Trophoblast cell (in vitro differentiated cells and primary cell): ENCODE data around the gene PMEPA1.

Experiments
- DNase-seq, 2 donors: peaks; one replicate each; pipeline ENCODE4 v3.0.0-alpha.2; 2016
- H2AFZ ChIP-seq: 2 replicates; pipeline ENCODE4 v1.6.1; 2013; ENCODE audit warnings: low read length, moderate library complexity, mild to moderate bottlenecking; ENCODE audit not compliant: insufficient read depth, poor library complexity
- H2AK5ac ChIP-seq: 2 replicates; pipeline ENCODE4 v1.6.1; 2013; ENCODE audit warnings: mild to moderate bottlenecking, low read length
- H2BK120ac ChIP-seq: 2 replicates; pipeline ENCODE4 v1.6.1; 2013; ENCODE audit warnings: low read length, mild to moderate bottlenecking, moderate library complexity; ENCODE audit not compliant: insufficient read depth, poor library complexity
- H2BK12ac ChIP-seq: 2 replicates; pipeline ENCODE4 v1.6.1; 2013; ENCODE audit warnings: mild to moderate bottlenecking, low read length, moderate library complexity
- H2BK5ac ChIP-seq: 2 replicates; pipeline ENCODE4 v1.6.1; 2013; ENCODE audit warnings: low read length, low read depth, moderate library complexity, mild to moderate bottlenecking; ENCODE audit not compliant: poor library complexity
- H3K14ac ChIP-seq: 2 replicates; pipeline ENCODE4 v1.6.1; 2013; ENCODE audit warnings: mild to moderate bottlenecking, low read length
- H3K18ac ChIP-seq: 2 replicates; pipeline ENCODE4 v1.6.1; 2013; ENCODE audit warnings: mild to moderate bottlenecking, low read length
- H3K23ac ChIP-seq: 2 replicates; pipeline ENCODE4 v1.6.1; 2013; ENCODE audit warnings: low read length
- H3K27ac ChIP-seq: 2 replicates; pipeline ENCODE4 v1.5.1; 2013; ENCODE audit warnings: low read depth, mild to moderate bottlenecking, inconsistent platforms, low read length, moderate library complexity
- H3K27me3 ChIP-seq: 2 replicates; pipeline ENCODE4 v1.6.1; 2013; ENCODE audit warnings: inconsistent platforms, mild to moderate bottlenecking, low read length, moderate library complexity; ENCODE audit not compliant: insufficient read depth
- H3K36me3 ChIP-seq, 2 experiments: 1 replicate in 1 of 2; 2 replicates in 1 of 2; pipeline ENCODE4 v1.6.1; 2013; ENCODE audit warnings: low read length in 2 of 2, mild to moderate bottlenecking in 2 of 2, moderate library complexity in 1 of 2; ENCODE audit not compliant: insufficient read depth in 2 of 2, control insufficient read depth in 1 of 2
- H3K4ac ChIP-seq: 2 replicates; pipeline ENCODE4 v1.6.1; 2013; ENCODE audit warnings: low read depth, mild to moderate bottlenecking, low read length, moderate library complexity
- H3K4me1 ChIP-seq, 2 experiments: 1 replicate in 1 of 2; 2 replicates in 1 of 2; pipeline ENCODE4 v1.6.1; 2013; ENCODE audit warnings: low read length in 2 of 2, mild to moderate bottlenecking in 2 of 2, moderate library complexity in 1 of 2; ENCODE audit not compliant: insufficient read depth in 2 of 2, control insufficient read depth in 1 of 2
- H3K4me2 ChIP-seq: 2 replicates; pipeline ENCODE4 v1.6.1; 2013; ENCODE audit warnings: inconsistent platforms, mild to moderate bottlenecking, low read length, moderate library complexity
- H3K4me3 ChIP-seq: 2 replicates; pipeline ENCODE4 v1.5.1; 2013; ENCODE audit warnings: mild to moderate bottlenecking, low read depth, low read length, inconsistent platforms
- H3K79me1 ChIP-seq: one replicate; pipeline ENCODE4 v1.6.1; 2013; ENCODE audit warnings: low read length
- H3K79me2 ChIP-seq: 2 replicates; pipeline ENCODE4 v1.6.1; 2013; ENCODE audit warnings: low read length, mild to moderate bottlenecking; ENCODE audit not compliant: control insufficient read depth, insufficient read depth, poor library complexity
- H3K9ac ChIP-seq: 2 replicates; pipeline ENCODE4 v1.6.1; 2013; ENCODE audit warnings: mild to moderate bottlenecking, low read length
- H3K9me3 ChIP-seq: 2 replicates; pipeline ENCODE4 v1.6.1; 2013; ENCODE audit warnings: low read depth, mild to moderate bottlenecking, control low read depth, inconsistent platforms, low read length; ENCODE audit not compliant: insufficient read depth
- H4K12ac ChIP-seq: 2 replicates; pipeline ENCODE4 v1.6.1; 2013; ENCODE audit warnings: low read depth, mild to moderate bottlenecking, low read length, moderate library complexity
- H4K8ac ChIP-seq: 2 replicates; pipeline ENCODE4 v1.6.1; 2013; ENCODE audit warnings: low read depth, mild to moderate bottlenecking, low read length, moderate library complexity
- H4K91ac ChIP-seq: one replicate; pipeline ENCODE4 v1.6.1; 2013; ENCODE audit warnings: low read depth, mild to moderate bottlenecking, low read length, moderate library complexity
- WGBS: extraction: QIAGEN DNeasy Blood & Tissue Kit; methylation state at CpG from one replicate; pipeline ENCODE4 v1.1.7; 2013; ENCODE audit warnings: missing lambda C conversion rate; ENCODE audit not compliant: insufficient read length, insufficient coverage; ENCODE audit errors: extremely low coverage; 5-methylcytosine and 5-hydroxymethylcytosine counted together

The PMEPA1 gene

DNA sequence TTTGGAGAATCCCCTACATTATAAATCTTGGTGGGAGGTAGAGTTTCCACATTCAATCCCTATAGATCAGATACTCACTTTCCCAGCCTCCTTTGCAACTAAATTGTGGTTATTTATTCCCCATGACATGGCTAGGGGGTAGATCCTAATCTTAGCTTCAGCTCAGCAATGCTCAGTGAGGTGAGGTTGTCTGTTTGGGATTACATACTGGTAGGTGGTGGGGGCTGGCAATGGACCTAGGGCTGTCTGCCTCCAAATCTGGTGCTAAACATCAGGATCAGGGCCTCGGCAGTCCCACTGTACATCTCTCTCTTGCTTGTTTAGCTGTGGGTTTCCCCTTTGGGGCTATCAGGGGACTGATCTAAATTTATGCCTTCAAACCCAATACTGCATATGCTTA is 45.8 kb upstream of the PMEPA1 start:
- H3K14ac ChIP-seq = no peak overlapping the region
- H3K79me2 ChIP-seq = no peaks in the 10 kb centered on the region
- no CpG with 5 or more reads among the region's 1 CpG for WGBS
- H4K91ac ChIP-seq = no peak overlapping the region
- DNase-seq = no peak
- no peak overlapping the region for H4K12ac ChIP-seq
- no peak overlapping the region for H2AFZ ChIP-seq
- H3K4ac ChIP-seq = no peak overlapping the region
- H3K27me3 ChIP-seq = no peaks in the 10 kb centered on the region
- H3K9ac ChIP-seq = no peak overlapping the region
- H2AK5ac ChIP-seq = no peak overlapping the region
- H3K4me3 ChIP-seq = no peak overlapping the region
- no peaks in the 10 kb centered on the region for H3K36me3 ChIP-seq
- no peak overlapping the region for H2BK120ac ChIP-seq
- no peak overlapping the region for H3K4me2 ChIP-seq
- H3K9me3 ChIP-seq = no peaks in the 10 kb centered on the region
- H2BK5ac ChIP-seq = no peak overlapping the region
- H3K18ac ChIP-seq = no peak overlapping the region
- H2BK12ac ChIP-seq = no peak overlapping the region
- H4K8ac ChIP-seq = no peak overlapping the region
- peaks cover 0 to 2% of the 10 kb centered on the region in 2 experiments for H3K4me1 ChIP-seq
- no peak overlapping the region for H3K23ac ChIP-seq
- H3K27ac ChIP-seq = no peak overlapping the region
- no peaks in the 10 kb centered on the region for H3K79me1 ChIP-seq

- no peak overlapping the region for H3K4me2 ChIP-seq
- H2BK12ac ChIP-seq = peak overlapping the region; percentile 35
- H3K4ac ChIP-seq = no peak overlapping the region
- no peak overlapping the region for H2BK120ac ChIP-seq
- H3K79me1 ChIP-seq = peaks cover 2% of the 10 kb centered on the region
- no peak overlapping the region for H3K14ac ChIP-seq
- no peak overlapping the region for H3K9ac ChIP-seq
- no peaks in the 10 kb centered on the region for H3K27me3 ChIP-seq
- H4K8ac ChIP-seq = no peak overlapping the region
- H2AFZ ChIP-seq = no peak overlapping the region
- H3K36me3 ChIP-seq = no peaks in the 10 kb centered on the region
- no peak overlapping the region for H2BK5ac ChIP-seq
- no peak overlapping the region for H3K18ac ChIP-seq
- no peak overlapping the region for H4K91ac ChIP-seq
- no peak overlapping the region for H3K4me3 ChIP-seq
- peaks cover under 1 to 4% of the 10 kb centered on the region in 2 experiments for H3K4me1 ChIP-seq
- no peak overlapping the region for H3K23ac ChIP-seq
- no peak overlapping the region for H3K27ac ChIP-seq
- H2AK5ac ChIP-seq = no peak overlapping the region
- H3K9me3 ChIP-seq = no peaks in the 10 kb centered on the region
- H3K79me2 ChIP-seq = no peaks in the 10 kb centered on the region
- no peak for DNase-seq
- WGBS = no CpG with 5 or more reads among the region's 3 CpGs
- H4K12ac ChIP-seq = no peak overlapping the region
These were observed 44.4 kb upstream of the PMEPA1 start for GRCh38 chr20:57754190-57754589.

DNA sequence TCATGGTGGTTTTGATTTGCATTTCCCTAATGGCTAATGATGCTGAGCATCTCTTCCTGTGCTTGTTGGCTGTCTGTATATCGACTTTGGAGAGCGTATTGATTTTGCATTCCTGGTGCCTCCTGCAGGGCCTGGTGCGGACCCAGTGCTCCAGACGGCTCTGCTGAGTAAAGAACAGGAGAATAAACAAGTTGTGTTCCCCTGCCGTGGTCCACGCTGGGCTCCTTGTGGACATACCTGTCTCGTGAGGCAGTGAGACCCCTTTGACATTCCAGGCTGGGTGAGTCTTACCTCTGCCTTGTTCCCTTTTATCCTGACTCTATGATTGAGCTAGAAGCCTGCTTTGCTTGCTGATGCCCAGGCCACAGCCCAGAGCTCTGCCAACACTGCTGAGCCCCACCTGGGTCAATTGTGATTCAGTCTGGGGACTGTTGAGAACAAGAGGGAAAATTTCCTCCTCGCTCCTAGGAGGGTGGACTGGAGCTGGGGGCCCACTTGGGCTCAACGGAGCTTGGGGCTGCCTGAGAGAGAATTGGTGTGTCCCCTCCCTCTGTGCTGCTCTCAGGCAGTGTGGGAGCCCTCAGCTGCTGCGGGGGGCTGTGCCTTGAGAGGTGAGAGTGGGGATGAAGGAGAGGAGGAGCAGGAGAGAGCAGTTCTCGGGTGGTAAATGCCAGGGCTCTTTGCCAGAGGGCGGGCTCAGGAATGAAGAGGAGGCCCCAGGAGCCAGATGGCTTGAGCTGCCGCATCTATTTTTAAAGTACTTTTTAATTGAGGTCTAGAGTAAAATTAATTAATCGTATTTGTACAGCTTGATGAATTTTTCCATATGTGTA is 43.7 kb upstream of the PMEPA1 start:
- peaks cover 6 to 10% of the 10 kb centered on the region in 2 experiments for H3K4me1 ChIP-seq
- H3K27me3 ChIP-seq = no peaks in the 10 kb centered on the region
- H2BK12ac ChIP-seq = no peak overlapping the region
- no peak overlapping the region for H4K8ac ChIP-seq
- H3K27ac ChIP-seq = no peak overlapping the region
- H3K9me3 ChIP-seq = no peaks in the 10 kb centered on the region
- H2BK5ac ChIP-seq = no peak overlapping the region
- DNase-seq = no peak
- H3K23ac ChIP-seq = no peak overlapping the region
- no peak overlapping the region for H3K4me2 ChIP-seq
- no peak overlapping the region for H2AK5ac ChIP-seq
- H4K12ac ChIP-seq = no peak overlapping the region
- no peak overlapping the region for H3K4ac ChIP-seq
- H3K9ac ChIP-seq = no peak overlapping the region
- H2BK120ac ChIP-seq = no peak overlapping the region
- no peaks in the 10 kb centered on the region for H3K36me3 ChIP-seq
- H3K18ac ChIP-seq = no peak overlapping the region
- H4K91ac ChIP-seq = no peak overlapping the region
- no peak overlapping the region for H3K14ac ChIP-seq
- H3K79me2 ChIP-seq = no peaks in the 10 kb centered on the region
- H3K79me1 ChIP-seq = peaks cover 8% of the 10 kb centered on the region
- no peak overlapping the region for H2AFZ ChIP-seq
- no peak overlapping the region for H3K4me3 ChIP-seq
- no CpG with 5 or more reads among the region's 14 CpGs for WGBS

DNA sequence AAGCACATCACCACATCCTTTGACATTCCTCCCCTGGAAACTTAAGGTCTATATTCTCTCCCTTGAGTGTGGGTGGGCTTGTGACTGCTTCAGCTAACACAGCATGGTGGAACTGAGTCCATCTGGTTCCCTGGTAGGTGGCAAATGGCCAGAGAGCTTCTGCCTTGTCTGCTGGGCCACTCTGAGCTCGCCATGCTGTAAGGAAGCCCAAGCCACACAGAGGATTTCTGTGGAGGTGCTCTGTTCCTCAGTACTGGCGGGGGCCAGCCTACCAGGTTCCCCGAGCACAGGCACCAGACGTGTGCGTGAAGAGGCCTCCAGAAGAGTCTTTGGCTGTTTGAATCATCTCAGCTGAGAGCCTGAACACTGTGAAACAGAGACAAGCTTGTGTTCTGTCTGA is 41.6 kb upstream of the PMEPA1 start:
- H2AK5ac ChIP-seq = no peak overlapping the region
- H2AFZ ChIP-seq = no peak overlapping the region
- H3K27me3 ChIP-seq = no peaks in the 10 kb centered on the region
- H4K91ac ChIP-seq = no peak overlapping the region
- no peak overlapping the region for H2BK12ac ChIP-seq
- H4K12ac ChIP-seq = no peak overlapping the region
- H2BK5ac ChIP-seq = no peak overlapping the region
- no peak overlapping the region for H3K4me3 ChIP-seq
- no peak overlapping the region for H3K4me2 ChIP-seq
- no peak for DNase-seq
- no peak overlapping the region for H3K18ac ChIP-seq
- no peaks in the 10 kb centered on the region for H3K9me3 ChIP-seq
- H4K8ac ChIP-seq = no peak overlapping the region
- no peak overlapping the region for H3K14ac ChIP-seq
- no peak overlapping the region for H3K4ac ChIP-seq
- H3K27ac ChIP-seq = no peak overlapping the region
- no peak overlapping the region for H3K9ac ChIP-seq
- no peak overlapping the region for H2BK120ac ChIP-seq
- H3K23ac ChIP-seq = no peak overlapping the region
- H3K36me3 ChIP-seq = no peaks in the 10 kb centered on the region
- H3K79me2 ChIP-seq = no peaks in the 10 kb centered on the region
- no CpG with 5 or more reads among the region's 5 CpGs for WGBS
- peaks cover 12 to 17% of the 10 kb centered on the region in 2 experiments for H3K4me1 ChIP-seq
- peaks cover 13% of the 10 kb centered on the region for H3K79me1 ChIP-seq
